Measurements from ENCODE around the gene KIFC3. TPM values are rescaled to one million over a fixed set of nuclear protein-coding genes. Genes with fewer than 3 reads are reported as not detected.
"Not testable (repeated sequence)": the region's sequence is repeated elsewhere in the genome, so short reads cannot be mapped to it uniquely, and the experiment has no call there.

KIFC3 gene
- total RNA-seq, 1 experiment from 2014 or later = 11.8 TPM

GRCh38 chr16:57801809-57802340 lies 416 bp downstream of the KIFC3 start:
- no peaks in the 10 kb centered on the region for H3K27me3 ChIP-seq
- no peaks in the 10 kb centered on the region for H3K9me3 ChIP-seq (replicated peaks)
- H3K4me1 ChIP-seq = peaks cover 41% of the 10 kb centered on the region
- peak; percentile 45 to 51 for DNase-seq
- H3K36me3 ChIP-seq = no peaks in the 10 kb centered on the region
- H3K27ac ChIP-seq = peak overlapping the region; percentile 16
- peak overlapping the region; percentile 77 for H3K4me3 ChIP-seq

GRCh38 chr16:57801098-57801808 lies 1.0 kb downstream of the KIFC3 start:
- no peaks in the 10 kb centered on the region for H3K36me3 ChIP-seq
- H3K27me3 ChIP-seq = no peaks in the 10 kb centered on the region
- peak overlapping the region; percentile 16 for H3K27ac ChIP-seq
- peak; percentile 38 to 50 for DNase-seq
- H3K4me1 ChIP-seq = peaks cover 40% of the 10 kb centered on the region
- peak overlapping the region; percentile 77 for H3K4me3 ChIP-seq
- no peaks in the 10 kb centered on the region for H3K9me3 ChIP-seq (replicated peaks)

GRCh38 chr16:57800200-57801097 lies 1.8 kb downstream of the KIFC3 start:
- no peak for DNase-seq
- Histone ChIP-seq H3K9me3 (replicated peaks) (no peaks in the 10 kb centered on the region), H3K4me1 (peaks cover 40% of the 10 kb centered on the region), H3K27ac (no peak overlapping the region), H3K27me3 (no peaks in the 10 kb centered on the region), H3K4me3 (no peak overlapping the region), H3K36me3 (no peaks in the 10 kb centered on the region)

- Histone ChIP-seq H3K4me1 (peaks cover 40% of the 10 kb centered on the region), H3K9me3 (replicated peaks) (no peaks in the 10 kb centered on the region), H3K27me3 (no peaks in the 10 kb centered on the region), H3K4me3 (no peak overlapping the region), H3K36me3 (no peaks in the 10 kb centered on the region), H3K27ac (no peak overlapping the region)
- DNase-seq = no peak
Measured at GRCh38 chr16:57799600-57800199, 2.6 kb downstream of the KIFC3 start.

GRCh38 chr16:57798953-57799599 lies 3.2 kb downstream of the KIFC3 start:
- H3K27ac ChIP-seq = no peak overlapping the region
- H3K36me3 ChIP-seq = no peaks in the 10 kb centered on the region
- no peaks in the 10 kb centered on the region for H3K27me3 ChIP-seq
- no peak for DNase-seq
- H3K4me3 ChIP-seq = no peak overlapping the region
- H3K4me1 ChIP-seq = peaks cover 37% of the 10 kb centered on the region
- no peaks in the 10 kb centered on the region for H3K9me3 ChIP-seq (replicated peaks)

GRCh38 chr16:57798267-57798810 lies 4.0 kb downstream of the KIFC3 start:
- H3K4me1 ChIP-seq = peaks cover 30% of the 10 kb centered on the region
- DNase-seq = no peak
- H3K36me3 ChIP-seq = 0 out of 2 replicates have a peak, but pooled peaks cover 3% of the 10 kb centered on the region
- no peaks in the 10 kb centered on the region for H3K9me3 ChIP-seq (replicated peaks)
- H3K4me3 ChIP-seq = no peak overlapping the region
- H3K27ac ChIP-seq = no peak overlapping the region
- H3K27me3 ChIP-seq = no peaks in the 10 kb centered on the region

- H3K4me3 ChIP-seq = no peak overlapping the region
- H3K27ac ChIP-seq = no peak overlapping the region
- no peak for DNase-seq
- no peaks in the 10 kb centered on the region for H3K27me3 ChIP-seq
- H3K36me3 ChIP-seq = 0 out of 2 replicates have a peak, but pooled peaks cover 3% of the 10 kb centered on the region
- peaks cover 24% of the 10 kb centered on the region for H3K4me1 ChIP-seq
- H3K9me3 ChIP-seq (replicated peaks) = no peaks in the 10 kb centered on the region
Measured at GRCh38 chr16:57797526-57798266, 4.6 kb downstream of the KIFC3 start.

- no peak overlapping the region for H3K27ac ChIP-seq
- no peaks in the 10 kb centered on the region for H3K9me3 ChIP-seq (replicated peaks)
- 0 out of 2 replicates have a peak, but pooled peaks cover 3% of the 10 kb centered on the region for H3K36me3 ChIP-seq
- no peak for DNase-seq
- H3K4me1 ChIP-seq = peaks cover 24% of the 10 kb centered on the region
- no peak overlapping the region for H3K4me3 ChIP-seq
- no peaks in the 10 kb centered on the region for H3K27me3 ChIP-seq
Measured at GRCh38 chr16:57797216-57797525, 5.1 kb downstream of the KIFC3 start.

- not testable (repeated sequence) for H3K36me3 ChIP-seq
Measured at GRCh38 chr16:57796014-57796413, 6.3 kb downstream of the KIFC3 start.

GRCh38 chr16:57795431-57795878 lies 6.8 kb downstream of the KIFC3 start:
- no peaks in the 10 kb centered on the region for H3K27me3 ChIP-seq
- peaks cover 25% of the 10 kb centered on the region for H3K4me1 ChIP-seq
- H3K36me3 ChIP-seq = 0 out of 2 replicates have a peak, but pooled peaks cover 3% of the 10 kb centered on the region
- DNase-seq = peak; percentile 33 to 46
- no peak overlapping the region for H3K27ac ChIP-seq
- H3K4me3 ChIP-seq = no peak overlapping the region
- H3K9me3 ChIP-seq (replicated peaks) = no peaks in the 10 kb centered on the region

More at GRCh38 chr16:57796014-57796413, 6.3 kb downstream of the KIFC3 start:
- H3K4me1 ChIP-seq = peaks cover 27% of the 10 kb centered on the region
- not testable (repeated sequence) for DNase-seq; H3K9me3 ChIP-seq (replicated peaks); H3K27ac ChIP-seq; H3K27me3 ChIP-seq; H3K4me3 ChIP-seq

GRCh38 chr16:57794849-57795430 lies 7.4 kb downstream of the KIFC3 start:
- Histone ChIP-seq H3K4me3 (no peak overlapping the region), H3K27me3 (no peaks in the 10 kb centered on the region), H3K36me3 (0 out of 2 replicates have a peak, but pooled peaks cover 3% of the 10 kb centered on the region), H3K4me1 (peaks cover 20% of the 10 kb centered on the region), H3K9me3 (replicated peaks) (no peaks in the 10 kb centered on the region), H3K27ac (no peak overlapping the region)
- DNase-seq = no peak

GRCh38 chr16:57791893-57792461 lies 10.3 kb downstream of the KIFC3 start:
- Histone ChIP-seq H3K27me3 (no peaks in the 10 kb centered on the region), H3K9me3 (replicated peaks) (no peaks in the 10 kb centered on the region), H3K4me1 (peaks cover 11% of the 10 kb centered on the region), H3K36me3 (0 out of 2 replicates have a peak, but pooled peaks cover 3% of the 10 kb centered on the region), H3K27ac (no peak overlapping the region), H3K4me3 (no peak overlapping the region)
- no peak for DNase-seq
